Activated T-cell treated with anti-CD3 and anti-CD28 coated beads for 48 hours (primary cell): ENCODE results near the gene TMEM184B.

Source experiments
- DNase-seq: peaks from one replicate; pipeline ENCODE4 v3.0.0-alpha.2; 2020; ENCODE audit warnings: low read depth

TMEM184B gene

DNA sequence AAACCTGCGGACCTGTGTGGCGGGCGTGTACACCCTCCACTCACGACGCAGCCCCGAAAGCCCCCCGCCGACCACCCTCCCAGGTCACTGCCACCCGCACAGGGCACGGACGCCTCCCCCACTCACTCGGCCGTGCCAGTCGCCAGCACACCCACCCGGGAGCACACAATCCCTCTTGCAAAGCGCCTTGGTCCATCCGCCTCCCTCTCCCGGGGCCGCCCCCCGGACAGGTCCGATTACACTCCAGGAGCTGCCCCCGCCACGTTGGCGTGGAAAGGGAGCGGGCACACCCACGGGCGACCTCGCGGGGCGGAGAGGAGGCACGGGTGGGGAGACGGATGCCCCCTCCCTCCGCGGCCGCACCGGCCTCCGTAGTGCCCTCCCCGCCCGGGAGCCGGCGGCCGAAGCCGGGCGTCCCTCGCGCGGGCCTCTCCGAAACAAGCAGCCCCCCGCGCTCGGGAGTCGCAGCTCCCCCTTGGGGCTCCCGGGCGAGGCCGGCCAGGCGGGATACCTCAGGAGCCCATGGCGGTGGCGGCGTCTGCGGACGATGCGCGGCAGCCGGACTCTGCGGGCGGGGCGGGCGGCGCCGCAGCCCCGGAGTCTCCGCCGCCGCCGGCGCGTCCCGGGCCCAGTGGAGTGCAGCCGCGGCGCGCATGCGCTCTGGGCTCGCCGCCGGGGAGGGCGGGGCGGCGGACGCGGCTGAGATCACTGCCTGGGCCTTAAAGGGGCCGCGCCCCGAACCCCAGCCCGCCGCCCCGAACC is at the start of gene TMEM184B:
Gene TMEM184B, minus strand, starts transcription at position 638 of the 762 bp plus-strand sequence. CDS start 25,049 bp downstream, outside the sequence.
- DNase-seq = peak; percentile 83

DNA sequence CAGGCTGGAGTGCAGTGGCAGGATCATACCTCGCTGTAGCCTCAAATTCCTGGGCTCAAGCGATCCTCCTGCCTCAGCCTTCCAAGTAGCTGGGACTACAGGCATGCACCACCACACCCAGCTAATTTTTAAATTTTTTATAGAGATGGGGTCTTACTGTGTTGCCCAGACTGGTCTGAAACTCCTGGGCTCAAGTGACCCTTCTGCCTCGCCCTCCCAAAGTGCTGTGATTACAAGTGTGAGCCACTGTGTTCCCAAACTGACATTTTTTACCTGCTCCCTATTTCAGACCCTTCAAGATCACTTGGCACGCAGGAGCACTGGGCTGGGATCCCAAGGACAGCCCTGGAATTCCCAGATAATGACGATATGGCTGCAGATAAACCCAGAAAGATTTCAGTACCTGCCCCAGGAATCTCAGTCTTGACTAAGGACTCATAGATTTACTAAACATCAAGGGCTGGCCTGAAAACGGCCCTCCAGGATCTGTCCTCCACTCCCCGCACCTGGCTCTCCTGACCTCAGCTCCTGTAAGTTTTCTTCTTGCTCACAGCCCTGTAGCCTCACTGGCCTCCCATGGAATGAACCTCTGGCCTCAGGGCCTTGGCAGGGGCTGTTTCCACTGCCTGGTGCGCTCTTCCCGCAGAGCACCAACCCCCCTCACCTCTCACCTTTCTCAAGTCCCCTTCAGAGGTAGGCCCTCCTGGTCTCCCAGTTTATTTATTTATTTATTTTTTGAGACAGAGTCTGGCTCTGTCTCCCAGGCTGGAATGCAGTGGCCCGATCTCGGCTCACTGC is 48.0 kb upstream of the TMEM184B start:
- DNase-seq = no peak

DNA sequence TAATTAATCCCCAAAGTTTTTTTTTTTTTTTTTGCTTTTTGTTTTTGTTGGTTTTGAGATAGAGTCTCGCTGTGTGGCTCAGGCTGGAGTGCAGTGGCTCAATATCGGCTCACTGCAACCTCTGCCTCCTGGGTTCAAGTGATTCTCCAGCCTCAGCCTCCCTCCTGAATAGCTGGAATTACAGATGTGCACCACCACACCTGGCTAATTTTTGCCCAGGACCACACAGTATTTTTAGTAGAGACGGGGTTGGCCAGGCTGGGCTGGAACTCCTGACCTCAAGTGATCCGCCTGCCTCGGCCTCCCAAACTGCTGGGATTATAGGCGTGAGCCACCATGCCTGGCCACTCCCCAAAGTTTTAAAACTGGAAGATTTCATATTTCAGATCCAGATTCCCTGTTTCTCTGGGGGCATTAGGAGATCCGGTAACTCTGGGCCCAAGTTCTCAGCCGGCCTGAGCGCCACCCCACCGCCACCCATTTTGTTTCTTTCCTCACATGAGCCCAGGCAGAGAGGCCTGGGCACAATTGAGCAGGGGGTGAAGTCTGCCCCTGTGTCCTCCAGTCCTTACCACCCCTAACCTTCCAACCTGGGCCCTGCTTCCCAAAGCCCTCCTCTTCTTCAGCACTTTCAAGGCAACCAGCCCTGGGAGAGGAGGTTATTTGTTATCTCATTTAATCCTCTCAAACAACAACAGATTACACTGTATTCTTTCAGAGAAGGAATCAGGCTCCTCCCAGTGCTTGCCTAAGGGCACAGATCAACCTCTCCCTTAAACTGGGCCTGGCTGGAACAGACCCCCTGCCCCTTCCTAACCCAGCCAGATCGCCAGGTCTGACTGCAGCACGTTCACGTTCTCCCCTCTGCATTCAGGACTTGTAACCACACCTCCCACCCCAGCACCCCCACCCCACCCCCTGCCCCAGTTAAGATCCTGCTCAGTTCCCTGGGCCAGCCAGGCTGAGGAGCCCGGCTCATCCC is 46.3 kb upstream of the TMEM184B start:
- no peak for DNase-seq

- DNase-seq = no peak
Measured at GRCh38 chr22:38317995-38318715, 45.3 kb upstream of the TMEM184B start.

DNA sequence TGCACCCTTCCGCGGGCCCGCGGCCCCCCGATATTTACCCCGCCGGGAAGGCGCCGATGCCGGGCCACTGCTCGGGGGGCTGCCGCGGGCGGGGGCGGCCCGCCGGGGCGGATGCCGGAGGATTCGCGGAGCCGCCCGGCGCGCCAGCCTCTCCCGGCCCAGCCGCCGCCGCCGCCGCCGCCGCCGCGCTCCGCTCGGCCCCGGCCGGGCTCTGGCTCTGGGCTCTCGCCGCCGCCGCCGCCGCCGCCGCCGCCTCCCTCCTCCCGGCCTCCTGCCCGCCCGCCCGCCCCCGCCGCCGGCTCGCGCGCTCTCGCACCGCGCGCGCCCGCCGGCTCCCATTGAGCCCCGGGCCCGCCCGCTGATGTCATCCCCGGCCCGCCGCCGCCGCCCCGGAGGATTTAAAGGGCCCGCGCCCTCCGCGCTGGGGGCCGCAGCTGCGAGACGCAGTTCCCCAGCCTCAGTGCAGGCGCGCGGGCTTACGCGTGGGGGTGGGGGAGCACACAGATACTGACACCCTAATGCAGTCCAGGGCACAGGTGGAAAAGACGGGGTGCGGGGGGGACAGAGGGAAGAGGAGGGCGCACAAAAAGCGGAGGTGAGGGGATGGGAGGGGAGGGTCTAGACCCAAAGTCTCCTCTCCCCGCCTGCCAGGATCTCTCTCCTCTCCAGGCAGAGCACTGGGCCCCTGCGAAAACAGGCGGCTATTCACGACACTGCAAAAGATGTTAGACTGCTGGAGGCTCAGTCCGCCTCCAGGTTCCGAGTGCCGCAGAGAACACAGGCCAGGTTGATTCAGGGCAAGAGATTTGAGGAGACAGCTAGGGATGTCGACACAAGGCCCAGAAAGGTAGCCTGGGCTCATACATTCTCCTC is 44.5 kb upstream of the TMEM184B start, which contains the start of gene CSNK1E:
Gene CSNK1E, minus strand, starts transcription at position 312 of the 873 bp plus-strand sequence. CDS start 3,276 bp downstream, outside the sequence.
- DNase-seq = peak; percentile 69

- peak; percentile 40 for DNase-seq
Measured at GRCh38 chr22:38316364-38317121, 43.7 kb upstream of the TMEM184B start.

- no peak for DNase-seq
Measured at GRCh38 chr22:38315823-38316363, 43.1 kb upstream of the TMEM184B start.

DNA sequence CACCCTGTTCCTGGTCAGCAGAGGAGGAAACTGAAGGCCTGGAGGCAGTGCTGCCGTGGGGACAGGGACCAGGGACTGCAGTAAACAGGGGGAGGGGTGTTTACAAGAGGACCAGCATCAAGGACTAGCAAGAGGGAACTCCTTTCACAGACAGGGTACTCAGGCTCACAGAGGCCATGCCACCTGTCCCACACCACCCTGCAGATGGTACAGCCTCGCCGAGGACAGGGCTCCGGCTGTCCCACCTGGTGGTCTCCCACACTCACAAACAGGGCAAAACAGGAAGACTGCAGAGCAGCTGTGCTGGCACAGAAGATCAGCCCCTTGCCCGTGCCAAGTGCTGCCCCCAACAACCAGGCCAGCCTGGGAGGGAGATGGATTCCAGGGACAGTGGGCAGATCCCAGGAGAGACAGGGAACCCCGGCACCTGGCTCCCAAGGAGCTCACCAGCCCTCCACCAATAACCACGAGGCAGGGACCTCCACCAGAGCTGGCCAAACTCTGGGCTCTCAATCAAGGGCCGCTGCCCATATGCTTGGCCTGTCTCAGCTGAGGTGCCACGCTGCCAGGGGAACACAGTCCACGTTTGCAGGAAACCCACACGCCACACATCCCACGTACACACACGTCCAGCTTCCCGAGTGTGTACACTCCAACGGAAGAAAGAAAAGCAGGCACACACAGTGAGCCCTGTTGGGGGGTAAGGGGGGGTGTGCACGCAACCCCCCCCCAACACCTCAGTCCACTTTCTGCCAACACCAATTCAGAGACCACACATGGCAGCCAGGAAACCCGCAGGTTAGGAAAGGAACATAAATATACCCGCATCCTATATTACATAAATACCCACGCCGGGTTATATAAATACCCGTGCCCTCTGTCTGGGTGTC is 42.4 kb upstream of the TMEM184B start:
- no peak for DNase-seq

DNA sequence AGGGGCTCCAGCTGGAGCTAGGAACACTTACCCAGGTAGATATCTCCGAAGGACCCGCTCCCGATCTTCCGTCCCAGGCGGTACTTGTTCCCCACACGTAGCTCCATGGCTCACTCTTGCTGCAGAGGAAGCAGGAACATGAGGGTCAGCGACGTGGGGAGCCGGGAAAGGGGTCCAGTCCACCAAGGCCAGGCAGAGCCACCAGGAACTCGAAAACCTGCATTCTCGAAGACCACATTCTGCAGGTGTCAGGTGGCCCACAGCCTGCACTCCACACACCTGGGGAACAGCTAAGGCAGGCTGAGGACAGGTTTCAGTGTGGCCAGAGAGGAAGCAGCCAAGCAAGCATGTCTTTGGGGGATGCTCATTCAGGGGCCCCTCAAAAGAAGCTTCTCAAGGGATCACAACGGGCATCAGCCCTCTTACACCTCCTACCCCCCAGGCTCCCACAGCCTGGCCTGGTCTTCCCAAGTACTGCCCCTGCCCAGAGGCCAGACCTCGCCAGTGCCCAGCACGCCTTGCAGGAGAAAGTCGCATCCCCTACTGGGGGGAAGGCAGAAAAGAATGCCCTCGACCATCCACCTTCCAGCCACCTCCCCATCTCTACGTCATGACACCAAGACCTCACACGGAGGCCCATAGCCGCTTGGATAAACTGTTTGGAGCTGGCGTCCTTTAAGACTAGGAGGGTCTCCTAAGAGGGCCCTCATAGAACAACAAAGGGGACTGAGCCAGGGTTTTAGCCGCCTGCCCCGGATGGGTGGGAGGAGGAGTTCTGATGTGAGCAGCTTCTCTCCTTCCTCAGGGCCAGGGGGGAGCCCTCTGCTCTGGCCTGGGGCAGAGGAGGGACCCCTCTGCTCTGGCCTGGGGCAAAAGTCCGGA is 41.5 kb upstream of the TMEM184B start:
- no peak for DNase-seq

DNA sequence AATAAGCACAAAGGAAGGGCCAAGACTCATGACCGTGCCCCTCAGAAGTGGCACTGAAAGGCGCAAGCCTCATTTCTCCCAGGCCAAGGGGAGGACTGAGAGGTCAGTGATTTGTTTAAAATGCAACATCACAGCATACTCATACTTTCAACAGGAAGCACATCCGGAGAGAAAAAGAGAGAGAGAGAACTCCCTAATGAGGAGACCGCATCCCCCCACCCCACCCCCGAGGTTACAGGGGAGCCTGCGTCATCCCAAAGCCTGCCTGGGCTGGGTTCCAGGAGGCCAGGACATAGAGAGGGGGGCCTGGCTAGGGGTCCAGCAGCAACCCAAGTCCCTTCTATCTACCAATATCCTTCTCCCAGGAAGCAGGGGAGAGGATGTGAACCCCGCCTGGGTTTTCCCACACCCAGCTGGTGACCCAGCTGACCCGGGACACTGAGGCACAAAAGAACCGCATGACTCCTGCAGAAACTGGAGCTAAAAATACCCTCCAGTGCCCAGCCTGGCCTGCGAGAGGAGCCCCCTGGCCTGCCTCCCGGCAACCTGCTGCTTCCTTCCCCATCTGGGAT is 40.7 kb upstream of the TMEM184B start:
- DNase-seq = no peak

GRCh38 chr22:38312261-38312800 is 39.5 kb upstream of the TMEM184B start:
- no peak for DNase-seq

GRCh38 chr22:38311323-38311620 is 38.5 kb upstream of the TMEM184B start:
- DNase-seq = no peak

GRCh38 chr22:38310518-38311322 is 37.9 kb upstream of the TMEM184B start:
- DNase-seq = no peak

DNA sequence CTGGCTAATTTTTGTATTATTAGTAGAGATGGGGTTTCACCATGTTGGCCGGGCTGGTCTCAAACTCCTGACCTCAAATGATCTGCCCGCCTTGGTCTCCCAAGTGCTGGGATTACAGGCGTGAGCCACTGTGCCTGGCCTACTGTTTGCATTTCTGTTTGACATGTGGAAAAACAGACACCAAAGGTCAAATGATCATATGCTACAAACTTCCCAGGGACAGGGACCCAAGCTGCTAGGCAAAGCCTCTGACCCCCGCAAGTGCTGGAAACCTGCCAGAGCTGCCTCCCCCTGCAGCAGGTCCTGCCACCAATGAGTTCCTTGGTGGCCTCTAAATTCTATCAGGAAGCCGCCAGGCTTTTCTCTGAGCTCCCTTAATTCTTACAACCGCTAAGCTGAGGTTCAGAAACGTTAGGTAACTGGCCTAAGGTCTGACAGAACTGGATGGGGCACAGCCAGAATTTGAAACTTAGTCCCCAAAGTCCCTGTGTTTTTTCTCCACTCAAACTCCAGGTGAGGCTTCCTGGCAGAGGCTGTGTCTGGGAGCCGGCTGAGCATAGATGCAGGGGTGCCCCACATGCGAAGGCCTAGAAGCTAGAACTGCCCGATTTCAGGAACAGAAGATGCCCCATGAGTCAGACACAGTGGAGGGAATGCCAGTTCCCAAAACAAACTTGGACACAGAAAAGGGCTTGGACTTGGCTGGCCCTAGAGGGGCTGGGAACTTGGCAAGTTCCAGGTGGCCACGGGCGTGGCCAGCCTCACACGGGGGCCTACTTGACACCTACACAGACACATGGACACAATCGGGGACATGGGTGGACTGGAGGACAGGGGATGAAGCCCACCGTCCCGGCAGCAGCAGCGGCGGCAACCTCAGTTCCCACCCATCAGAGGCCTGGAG is 37.1 kb upstream of the TMEM184B start:
- no peak for DNase-seq
